ENCODE results near the gene PRICKLE2.

DNA sequence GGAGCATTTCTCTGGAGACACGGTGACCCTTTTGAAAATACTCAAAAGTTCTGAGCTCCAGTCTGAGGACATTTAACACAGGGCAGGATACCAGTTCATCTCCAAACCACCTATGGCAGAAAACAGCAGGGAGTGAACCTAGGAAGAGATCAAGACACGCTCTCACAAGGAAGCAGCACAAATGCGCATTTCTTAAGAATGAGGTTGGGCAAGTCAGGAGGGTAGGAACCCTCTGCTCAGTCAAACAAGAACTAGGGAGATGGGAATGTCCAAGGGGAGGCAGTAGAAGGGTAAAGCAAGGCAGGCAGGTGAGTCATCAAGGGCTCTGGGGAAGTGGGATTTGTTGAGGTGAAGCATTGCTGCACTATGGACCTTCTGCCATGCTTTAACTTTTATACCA lies 141.7 kb downstream of the PRICKLE2 start:
- TF ChIP-seq ZNF239 (tag by site-specific recombination; IDR thresholded peaks at IDR 0.05) (no peak), MZF1 (tag by site-specific recombination; IDR thresholded peaks at IDR 0.05; ENCODE audit: borderline replicate concordance) (no peak)
- TF ChIP-seq, protein P1, sequence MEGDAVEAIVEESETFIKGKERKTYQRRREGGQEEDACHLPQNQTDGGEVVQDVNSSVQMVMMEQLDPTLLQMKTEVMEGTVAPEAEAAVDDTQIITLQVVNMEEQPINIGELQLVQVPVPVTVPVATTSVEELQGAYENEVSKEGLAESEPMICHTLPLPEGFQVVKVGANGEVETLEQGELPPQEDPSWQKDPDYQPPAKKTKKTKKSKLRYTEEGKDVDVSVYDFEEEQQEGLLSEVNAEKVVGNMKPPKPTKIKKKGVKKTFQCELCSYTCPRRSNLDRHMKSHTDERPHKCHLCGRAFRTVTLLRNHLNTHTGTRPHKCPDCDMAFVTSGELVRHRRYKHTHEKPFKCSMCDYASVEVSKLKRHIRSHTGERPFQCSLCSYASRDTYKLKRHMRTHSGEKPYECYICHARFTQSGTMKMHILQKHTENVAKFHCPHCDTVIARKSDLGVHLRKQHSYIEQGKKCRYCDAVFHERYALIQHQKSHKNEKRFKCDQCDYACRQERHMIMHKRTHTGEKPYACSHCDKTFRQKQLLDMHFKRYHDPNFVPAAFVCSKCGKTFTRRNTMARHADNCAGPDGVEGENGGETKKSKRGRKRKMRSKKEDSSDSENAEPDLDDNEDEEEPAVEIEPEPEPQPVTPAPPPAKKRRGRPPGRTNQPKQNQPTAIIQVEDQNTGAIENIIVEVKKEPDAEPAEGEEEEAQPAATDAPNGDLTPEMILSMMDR (tag by site-specific recombination; IDR thresholded peaks at IDR 0.05) = no peak

Data from HEK293 (cell line).